HUDEP-2 (cell line): ENCODE results near the gene CEP55.
"Not testable (repeated sequence)": the region's sequence is repeated elsewhere in the genome, so short reads cannot be mapped to it uniquely, and the experiment has no call there.

Experiments used
- DNase-seq, 76 experiments: peaks; one replicate each; lab custom pipeline; 2025; ENCODE audit not compliant: unreplicated experiment in 76 of 76; lab: John Stamatoyannopoulos, UW

CEP55 gene

DNA sequence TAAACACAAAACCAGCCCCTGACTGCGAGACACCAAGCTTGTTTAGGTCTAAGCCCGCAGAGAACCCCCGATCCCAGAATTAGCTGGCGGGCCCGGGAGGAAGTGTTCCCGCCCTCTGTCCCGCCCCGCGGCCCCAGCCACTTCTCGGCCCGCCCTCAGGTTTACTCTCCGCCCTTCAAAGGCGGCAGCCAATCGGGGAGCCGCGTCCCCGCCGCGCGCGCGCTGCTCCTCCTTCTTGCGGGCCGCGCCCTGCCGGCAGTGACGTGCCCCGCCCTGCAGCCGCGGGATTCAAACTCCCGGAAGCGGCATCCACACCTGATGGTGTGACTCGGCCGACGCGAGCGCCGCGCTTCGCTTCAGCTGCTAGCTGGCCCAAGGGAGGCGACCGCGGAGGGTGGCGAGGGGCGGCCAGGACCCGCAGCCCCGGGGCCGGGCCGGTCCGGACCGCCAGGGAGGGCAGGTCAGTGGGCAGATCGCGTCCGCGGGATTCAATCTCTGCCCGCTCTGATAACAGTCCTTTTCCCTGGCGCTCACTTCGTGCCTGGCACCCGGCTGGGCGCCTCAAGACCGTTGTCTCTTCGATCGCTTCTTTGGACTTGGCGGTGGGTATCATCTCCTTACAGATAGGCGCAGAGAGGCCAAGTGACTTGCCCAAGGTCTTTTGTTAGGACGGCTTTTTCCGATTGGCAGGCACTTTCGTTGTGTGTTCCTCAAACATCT, at the start of gene CEP55:
Gene CEP55 (plus strand): TSS at position 291 of the 720 bp plus-strand sequence. CDS start 3,440 bp downstream, outside the sequence.
- DNase-seq: peak in 75 of 76 experiments; percentile 21 to 93 (median 85)

DNA sequence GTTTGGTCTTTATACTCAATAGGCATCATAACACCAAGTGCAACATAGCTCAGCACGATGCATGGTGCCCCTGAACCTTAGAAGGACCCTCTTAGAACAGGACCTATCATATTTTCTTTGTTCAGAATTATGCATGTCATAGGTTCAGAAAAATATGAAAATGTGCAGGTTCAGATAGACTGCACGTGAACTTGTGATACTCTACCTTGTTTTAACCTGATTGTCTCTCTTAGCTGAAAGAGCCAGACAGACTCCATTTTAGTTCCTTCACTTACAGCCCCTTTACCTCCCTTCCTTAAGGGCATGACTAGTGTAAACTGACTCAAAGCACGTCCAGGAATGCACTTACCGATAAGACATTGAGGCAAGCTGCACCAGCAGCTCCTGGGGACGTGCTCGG, 49.4 kb upstream of the CEP55 start:
- DNase-seq: no peak

DNA sequence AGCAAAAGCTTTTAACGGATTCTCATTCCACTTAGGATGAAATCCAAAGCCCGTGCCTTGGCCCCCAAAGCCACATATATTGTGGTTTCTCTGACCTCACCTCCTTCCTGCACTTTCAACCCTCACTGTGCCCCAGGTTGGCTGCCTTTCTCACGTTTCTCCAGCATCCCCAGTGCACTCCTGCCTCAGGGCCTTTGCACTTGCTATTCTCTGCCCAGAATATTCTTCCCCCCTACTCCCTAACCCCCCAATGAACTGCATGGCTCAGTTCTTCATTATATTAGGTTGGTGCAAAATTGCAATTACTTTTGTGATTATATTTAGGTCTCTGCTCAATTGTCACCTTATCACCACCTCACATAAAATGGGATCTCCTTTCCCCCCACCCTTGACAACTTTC, 48.4 kb upstream of the CEP55 start:
- DNase-seq: no peak

DNA sequence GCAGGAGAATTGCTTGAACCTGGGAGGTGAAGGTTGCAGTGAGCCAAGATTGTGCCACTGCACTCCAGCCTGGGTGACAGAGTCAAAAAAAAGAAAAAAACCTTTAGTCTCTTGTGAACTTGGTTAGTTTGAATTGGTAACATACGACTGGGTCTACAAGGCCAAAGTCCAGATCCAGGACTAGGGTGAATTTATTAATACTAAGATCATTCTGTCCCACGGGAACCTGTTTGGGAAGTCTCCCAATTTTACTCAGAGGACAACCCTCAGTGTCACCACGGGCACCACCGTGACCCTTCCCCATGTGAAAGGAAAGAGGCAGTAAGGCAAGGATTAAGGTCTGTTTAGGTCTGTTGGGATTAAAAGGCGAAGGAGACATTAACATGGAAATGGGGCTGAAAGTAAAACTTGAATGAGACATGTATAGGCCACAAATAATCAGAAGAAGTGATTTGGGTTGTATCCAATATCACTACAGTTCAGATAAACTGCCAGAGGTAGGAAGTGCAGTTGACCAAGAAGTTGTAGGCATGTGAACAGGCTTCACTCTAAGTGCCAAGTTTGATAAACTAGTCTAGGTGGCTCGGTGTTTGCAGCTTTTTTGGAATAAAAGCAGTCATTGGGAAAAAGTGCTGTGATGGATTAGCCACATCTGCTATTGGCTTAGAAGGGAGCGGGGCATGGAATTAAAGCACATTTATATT, 45.0 kb upstream of the CEP55 start:
- DNase-seq: no peak

DNA sequence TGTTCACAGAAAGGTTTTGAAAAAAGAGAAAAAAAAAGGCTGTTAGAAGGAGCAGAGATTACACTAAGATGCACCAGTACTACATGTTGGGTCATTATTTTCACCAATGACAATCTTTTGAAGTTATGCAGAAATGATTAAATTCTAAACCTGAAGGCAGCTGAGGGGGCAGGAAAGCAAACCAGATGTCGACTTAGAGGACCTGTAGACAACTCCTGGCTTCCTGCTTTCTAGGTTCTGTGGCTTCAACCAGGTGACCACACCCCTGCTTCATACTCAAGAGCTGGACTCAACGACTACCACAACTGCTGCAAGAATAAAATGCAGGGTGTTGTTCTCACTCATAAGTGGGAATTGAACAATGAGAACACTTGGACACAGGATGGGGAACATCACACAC, 44.3 kb upstream of the CEP55 start:
- DNase-seq: no peak

DNA sequence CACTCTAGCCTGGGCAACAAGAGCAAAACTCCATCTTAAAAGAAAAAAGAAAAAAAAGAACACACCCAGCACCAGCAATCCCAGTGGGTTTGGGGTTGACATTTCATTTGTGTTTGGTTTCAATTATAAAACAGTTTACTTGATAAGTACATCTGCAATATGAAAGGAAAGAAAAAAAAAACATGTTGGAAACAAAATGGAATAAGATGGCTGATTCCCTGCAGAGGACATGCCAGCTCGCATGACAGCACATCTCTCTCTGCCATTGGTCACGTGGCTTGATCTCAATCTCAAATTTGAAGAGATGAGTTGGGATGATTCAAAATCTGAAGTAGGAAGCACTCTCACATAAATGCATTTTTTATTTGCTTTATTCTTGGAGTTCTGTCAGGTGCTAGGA, 42.3 kb upstream of the CEP55 start:
- DNase-seq: no peak

DNA sequence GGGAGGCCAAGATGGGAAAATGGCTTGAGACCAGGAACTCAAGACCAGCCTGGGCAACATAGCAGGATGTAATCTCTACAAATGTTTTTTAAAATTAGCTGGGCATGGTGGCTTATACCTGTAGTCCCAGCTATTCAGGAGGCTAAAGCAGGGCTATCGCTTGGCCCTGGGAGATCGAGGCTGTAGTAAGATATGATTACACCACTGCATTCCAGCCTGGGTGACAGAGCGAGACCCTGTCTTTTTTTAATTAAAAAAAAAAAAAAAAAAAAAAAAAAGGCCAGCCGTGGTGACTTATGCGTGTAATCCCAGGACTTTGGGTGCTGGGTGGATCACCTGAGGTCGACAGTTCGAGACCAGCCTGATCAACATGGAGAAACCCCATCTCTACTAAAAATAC, 41.7 kb upstream of the CEP55 start:
- no peak for DNase-seq

DNA sequence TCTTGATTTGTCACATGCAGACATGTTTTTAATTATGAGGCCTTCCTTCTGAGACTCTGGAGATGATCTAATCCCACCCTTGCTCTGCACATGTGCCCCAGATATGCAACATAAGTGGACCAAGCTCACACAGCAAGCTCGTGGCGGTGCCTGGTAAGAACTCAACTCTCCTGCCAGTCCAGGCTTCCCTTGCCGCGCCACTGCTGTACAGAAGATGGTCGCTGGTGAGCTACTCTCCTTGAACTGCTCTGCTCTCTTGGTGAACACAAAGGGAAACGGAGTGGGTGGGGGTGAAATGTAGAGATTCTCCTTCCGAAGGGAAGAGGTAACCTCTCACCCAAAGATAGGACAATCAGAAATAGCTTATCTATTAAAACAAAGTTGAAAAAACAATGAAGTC, 39.9 kb upstream of the CEP55 start:
- DNase-seq: no peak

DNA sequence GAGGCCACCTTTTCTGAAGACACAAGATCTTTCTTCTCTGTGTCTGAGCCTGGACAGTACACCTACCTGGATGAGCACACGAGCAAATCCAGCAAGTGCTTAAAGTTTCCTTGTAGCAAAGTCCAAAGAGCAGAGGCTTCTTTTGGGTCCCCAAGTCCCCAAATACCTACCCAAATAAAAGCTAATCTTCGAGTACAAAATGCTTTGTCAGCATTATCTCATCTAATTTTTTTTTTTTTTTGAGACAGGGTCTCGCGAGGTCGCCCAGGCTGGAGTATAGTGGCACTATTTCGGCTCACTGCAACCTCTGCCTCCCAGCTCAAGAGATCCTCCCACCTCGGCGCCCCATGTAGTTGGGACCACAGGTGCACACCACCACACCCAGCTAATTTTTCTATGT, 38.9 kb upstream of the CEP55 start:
- DNase-seq: no peak

DNA sequence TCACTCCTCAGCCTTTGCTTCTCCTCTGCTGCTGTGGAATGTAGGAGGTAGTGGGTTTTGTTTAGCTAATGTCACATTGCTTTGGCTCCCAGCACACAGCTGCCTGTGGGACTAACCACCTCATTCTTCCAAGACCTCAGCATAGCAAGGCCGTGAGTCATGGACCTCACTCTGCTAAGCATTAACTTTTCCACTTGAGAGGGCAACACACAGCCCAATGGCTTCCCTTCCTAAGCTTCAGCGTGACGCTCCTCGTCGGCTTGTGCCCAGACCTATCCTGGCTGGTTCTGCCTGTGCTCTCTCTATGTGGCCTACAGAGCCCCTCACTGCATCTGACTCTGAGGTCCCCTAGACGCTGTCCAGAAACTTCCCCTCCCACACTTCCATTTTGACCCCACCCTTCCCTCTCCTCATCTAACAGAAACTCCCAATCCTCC, 37.6 kb upstream of the CEP55 start:
- no peak for DNase-seq

DNA sequence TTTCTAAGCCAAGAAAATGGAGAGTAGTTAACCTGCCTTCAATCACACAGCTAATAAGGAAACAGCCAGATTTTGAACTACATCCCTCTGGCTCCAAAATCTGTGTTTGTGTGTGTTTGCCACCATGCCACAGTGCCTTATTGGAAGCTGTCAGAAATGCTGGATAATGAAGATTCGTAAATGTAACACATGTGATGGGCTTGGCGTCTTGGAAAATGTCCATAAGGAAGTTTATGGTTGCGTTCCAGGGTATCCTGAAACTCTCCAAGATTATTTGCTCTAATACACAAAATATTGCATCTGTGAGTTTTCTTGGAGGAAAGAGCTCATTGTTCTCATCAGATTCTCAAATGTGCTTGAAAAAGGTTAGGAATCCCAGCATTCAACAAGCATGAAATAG, 36.9 kb upstream of the CEP55 start:
- DNase-seq: no peak

DNA sequence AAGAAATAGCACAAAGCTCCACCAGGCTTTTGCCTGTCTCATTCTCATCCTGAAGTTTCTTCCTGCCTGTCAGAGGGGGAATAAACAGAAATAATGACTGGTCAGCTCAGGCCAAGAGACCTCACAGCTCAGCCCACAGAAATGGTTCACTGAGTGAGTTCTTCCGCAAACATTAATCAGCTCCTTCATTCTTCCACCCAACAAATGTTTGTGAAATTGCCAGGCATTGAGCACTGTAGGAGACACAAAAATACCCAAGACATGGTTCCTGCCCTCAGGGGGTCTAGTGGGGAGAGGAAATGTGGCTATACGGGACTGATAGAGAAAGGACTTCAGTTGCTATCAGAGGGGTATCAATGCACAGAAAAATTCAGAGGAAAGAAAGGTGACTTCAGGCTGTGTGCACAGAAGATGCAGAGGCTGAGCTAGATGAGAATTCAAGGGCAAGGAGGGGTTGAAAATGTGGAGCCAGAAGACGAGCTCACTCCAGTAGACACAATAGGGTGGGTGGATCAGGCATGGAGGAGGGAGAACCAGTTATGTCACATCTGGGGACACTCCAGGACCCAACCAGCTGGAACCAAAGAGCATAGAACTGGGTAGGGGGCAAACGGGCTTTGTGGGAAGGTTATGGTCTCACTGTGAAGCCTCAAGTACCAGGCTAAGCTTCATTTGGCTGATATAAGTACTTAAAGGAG, 35.2 kb upstream of the CEP55 start:
- no peak for DNase-seq

DNA sequence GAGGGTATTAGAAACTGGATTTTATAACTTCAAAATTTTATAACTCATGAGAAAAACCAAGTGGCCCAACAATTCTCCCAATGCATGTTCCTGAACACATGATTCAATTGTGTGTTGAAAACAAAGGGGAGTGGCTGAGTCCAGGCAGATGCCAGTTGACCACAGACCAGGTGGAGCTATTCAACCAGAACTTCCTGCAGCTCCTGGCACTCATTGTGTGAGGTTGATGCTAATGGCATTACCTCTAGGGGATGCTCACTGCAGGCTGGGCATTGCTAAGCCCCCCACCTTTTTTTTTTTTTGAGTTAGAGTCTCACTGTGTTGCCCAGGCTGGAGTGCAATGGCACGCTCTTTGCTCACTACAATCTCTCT, 34.6 kb upstream of the CEP55 start:
- DNase-seq: no peak

DNA sequence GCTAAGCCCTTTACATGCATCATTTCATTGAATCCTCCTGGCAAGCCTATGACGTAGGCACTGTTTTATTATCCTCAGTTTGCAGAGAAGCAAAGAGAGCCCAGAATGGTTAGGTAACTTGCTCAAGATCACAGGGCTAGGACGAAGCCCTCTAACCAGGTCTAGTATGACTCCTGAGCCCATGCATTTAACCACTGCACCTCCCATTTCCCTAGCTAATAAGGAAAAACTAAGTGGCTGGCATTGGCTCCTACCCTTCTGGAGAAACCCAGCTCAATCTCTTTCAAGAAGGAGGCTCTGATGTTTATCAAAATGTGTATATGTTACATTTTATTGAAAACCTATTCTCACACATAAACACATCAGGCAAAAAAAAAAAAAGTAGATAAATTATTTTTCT, 34.0 kb upstream of the CEP55 start:
- DNase-seq: no peak

DNA sequence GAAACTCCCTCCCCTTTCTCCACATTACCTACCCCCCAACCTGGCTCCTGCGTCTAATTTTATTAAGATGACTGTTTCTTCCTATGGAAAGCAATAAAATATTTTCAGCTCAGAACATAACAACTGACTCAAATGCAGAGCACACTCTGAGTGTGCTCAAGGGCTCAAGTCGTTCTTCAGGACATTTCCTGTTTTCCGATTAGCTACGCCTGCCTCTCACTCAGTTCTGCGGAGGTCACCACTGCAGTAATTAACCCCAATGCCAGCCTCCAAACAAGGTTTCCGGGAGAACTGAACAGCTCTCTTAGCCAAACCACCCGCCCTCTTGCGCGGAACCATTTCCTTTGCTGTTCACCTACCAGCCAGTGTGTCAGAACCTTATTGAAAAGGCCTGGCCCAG, 33.5 kb upstream of the CEP55 start:
- DNase-seq: no peak

DNA sequence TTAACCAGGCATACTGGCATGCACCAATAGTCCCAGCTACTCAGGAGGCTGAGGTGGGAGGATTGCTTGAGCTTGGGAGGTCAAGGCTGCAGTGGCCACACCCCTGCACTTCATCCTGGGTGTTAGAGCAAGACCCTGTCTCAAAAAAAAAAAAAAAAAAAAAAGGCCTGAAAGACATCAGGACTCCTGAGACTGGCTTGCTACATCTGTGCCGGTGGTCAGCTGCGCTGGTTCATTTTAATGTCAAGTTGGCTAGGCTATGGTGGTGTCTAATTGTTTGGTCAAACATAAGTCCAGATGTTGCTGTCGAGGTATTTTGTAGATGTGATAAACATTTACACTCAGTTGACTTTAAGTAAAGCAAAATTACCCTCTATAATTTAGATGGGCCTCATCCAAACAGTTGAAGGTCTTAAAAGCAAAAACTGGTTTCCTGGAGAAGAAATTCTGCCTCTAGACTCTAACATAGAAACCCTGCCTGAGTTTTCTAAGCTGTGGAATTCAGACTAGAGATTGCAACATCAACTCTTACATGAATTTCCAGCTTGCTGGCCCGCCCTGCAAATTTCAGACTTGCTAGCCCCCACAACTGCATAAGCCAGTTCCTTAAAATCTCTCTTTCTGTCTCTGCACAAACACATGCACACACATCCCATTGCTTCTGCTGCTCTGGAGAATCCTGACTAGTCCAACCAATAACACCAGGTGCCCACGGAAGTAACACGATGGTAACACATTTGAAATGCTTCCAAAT, 32.5 kb upstream of the CEP55 start:
- no peak for DNase-seq

DNA sequence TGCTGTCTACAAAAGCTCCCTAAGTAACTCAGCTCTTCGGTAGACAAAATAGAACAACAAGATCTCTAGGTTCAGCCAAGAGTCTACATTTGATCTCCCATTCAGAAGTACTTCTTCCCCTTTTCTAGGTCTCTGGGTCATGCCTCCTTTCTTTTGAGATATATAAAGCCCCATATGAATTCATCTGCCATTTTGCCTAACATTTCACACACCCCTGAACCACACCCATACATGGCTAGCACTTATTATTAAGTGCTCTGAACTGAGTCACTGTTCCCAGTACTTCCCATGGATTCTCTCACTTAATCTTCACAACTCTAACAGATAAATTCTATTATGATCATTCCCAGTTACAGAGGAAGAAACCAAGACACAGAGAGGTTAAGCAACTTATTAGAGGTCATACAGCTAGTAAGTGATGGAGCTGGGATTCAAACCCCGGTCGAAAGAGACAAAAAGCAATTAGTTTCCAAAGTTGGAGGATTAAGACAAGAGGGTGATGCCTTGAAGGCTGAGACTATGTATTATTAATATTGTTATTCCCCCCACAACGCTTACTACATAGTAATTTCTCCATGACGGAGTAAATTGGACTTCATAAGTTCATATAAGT, 31.5 kb upstream of the CEP55 start:
- no peak for DNase-seq

DNA sequence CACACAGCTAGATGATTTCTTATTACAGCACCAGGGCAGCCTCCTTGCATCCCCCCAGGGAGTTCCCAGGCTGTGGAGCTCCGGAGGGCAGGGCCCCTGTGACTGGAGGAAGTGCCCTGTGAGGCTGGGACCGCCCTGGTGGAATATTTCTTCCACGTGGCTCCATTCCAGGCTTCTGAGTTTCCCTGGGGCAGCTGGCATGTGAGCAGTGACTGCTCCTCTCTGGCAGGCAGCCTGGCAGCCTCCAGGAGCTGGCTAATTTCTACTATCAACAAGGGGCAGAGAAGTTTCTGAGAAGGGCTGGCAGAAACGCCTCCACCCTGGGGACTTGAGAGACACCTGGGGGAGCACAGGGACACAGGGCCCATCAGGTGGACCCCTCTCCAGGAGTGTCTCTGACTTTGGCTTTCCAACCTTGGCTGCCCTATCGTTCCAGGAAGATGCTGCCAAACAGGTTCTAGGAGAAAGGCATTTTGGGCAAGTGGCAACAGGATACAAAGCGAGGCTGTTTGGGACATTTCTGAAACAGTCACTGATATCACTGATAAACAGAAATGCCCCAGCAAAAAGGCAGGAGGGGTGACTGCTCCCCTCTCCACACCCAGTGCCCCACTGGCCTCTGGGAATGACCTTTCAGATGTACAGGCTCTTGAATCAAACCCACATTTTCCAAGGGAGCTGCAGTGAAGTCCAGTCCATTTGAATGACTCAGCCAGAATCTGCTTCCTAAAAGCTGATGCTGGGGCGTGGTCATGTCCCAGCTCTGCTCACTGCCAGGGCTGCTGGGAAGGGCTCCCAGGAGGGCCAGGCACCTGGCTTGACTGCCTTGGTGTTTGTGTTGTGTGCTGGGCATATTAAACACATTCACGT, 30.4 kb upstream of the CEP55 start:
- DNase-seq: no peak

DNA sequence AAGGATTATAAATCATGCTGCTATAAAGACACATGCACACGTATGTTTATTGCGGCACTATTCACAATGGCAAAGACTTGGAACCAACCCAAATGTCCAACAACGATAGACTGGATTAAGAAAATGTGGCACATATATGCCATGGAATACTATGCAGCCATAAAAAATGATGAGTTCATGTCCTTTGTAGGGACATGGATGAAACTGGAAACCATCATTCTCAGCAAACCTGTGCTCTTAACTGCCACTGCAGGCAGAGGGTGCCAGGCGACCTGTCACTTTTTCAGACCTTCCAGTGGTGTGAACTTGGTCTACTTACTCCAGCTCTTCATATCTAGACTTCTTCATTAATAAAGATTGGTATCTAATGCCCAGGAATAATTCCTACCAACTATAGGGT, 28.8 kb upstream of the CEP55 start:
- DNase-seq: not testable (repeated sequence)
